Nephron progenitor cell (in vitro differentiated cells): ENCODE data around the gene PPHLN1.

Experiments
- DNase-seq: peaks from one replicate; pipeline ENCODE4 v3.0.0; 2021
- H3K27ac Mint-ChIP-seq: 2 replicates; pipeline ENCODE4 v1.8.0; 2021; ENCODE audit warnings: mild to moderate bottlenecking, moderate library complexity, mixed read lengths
- H3K27me3 Mint-ChIP-seq: 2 replicates; pipeline ENCODE4 v1.8.0; 2021; ENCODE audit warnings: mild to moderate bottlenecking, low read depth, mixed read lengths; ENCODE audit not compliant: poor library complexity
- H3K36me3 Mint-ChIP-seq: 2 replicates; pipeline ENCODE4 v1.8.0; 2021; ENCODE audit warnings: low read depth, mixed read lengths
- H3K4me1 Mint-ChIP-seq: 2 replicates; pipeline ENCODE4 v1.8.0; 2021; ENCODE audit warnings: mixed read lengths
- H3K4me3 Mint-ChIP-seq: 2 replicates; pipeline ENCODE4 v1.8.0; 2021; ENCODE audit warnings: mild to moderate bottlenecking, moderate library complexity, mixed read lengths
- H3K9me3 Mint-ChIP-seq: 2 replicates; pipeline ENCODE4 v1.8.0; 2021; ENCODE audit warnings: mild to moderate bottlenecking, moderate library complexity, mixed read lengths
- TF ChIP-seq, protein P1 (sequence below): fragments of 200-600 bp; sonication (generic); IDR thresholded peaks from 2 replicates; pipeline ENCODE4 v1.5.0; 2021; ENCODE audit warnings: antibody characterized with exemption

Gene PPHLN1

GRCh38 chr12:42407306-42407705 lies 81.3 kb downstream of the PPHLN1 start:
- TF ChIP-seq, protein P1, sequence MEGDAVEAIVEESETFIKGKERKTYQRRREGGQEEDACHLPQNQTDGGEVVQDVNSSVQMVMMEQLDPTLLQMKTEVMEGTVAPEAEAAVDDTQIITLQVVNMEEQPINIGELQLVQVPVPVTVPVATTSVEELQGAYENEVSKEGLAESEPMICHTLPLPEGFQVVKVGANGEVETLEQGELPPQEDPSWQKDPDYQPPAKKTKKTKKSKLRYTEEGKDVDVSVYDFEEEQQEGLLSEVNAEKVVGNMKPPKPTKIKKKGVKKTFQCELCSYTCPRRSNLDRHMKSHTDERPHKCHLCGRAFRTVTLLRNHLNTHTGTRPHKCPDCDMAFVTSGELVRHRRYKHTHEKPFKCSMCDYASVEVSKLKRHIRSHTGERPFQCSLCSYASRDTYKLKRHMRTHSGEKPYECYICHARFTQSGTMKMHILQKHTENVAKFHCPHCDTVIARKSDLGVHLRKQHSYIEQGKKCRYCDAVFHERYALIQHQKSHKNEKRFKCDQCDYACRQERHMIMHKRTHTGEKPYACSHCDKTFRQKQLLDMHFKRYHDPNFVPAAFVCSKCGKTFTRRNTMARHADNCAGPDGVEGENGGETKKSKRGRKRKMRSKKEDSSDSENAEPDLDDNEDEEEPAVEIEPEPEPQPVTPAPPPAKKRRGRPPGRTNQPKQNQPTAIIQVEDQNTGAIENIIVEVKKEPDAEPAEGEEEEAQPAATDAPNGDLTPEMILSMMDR = no peak
- Mint-ChIP-seq H3K27me3 (no peaks in the 10 kb centered on the region), H3K36me3 (peaks cover 49% of the 10 kb centered on the region), H3K4me3 (no peak overlapping the region), H3K27ac (no peak overlapping the region), H3K9me3 (no peaks in the 10 kb centered on the region), H3K4me1 (no peaks in the 10 kb centered on the region)
- no peak for DNase-seq

DNA sequence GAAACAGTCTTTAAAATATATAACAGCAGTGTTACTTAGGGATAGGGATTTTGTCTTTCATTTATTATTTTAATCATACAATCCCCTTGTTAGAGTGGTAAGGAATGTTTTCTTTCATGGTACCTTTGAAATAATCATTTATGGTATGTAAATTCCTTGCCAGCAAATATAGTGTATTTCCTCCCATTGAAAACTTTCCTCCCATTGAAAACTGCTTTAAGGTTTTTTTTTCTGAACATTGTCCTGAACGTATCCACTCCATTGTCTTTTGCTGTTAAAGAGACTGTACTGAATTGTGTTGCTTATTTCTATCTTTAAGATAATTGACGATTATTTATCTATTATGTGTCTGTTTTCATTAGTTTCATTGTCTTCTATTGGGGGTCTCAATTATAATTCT lies 83.5 kb downstream of the PPHLN1 start:
- peak overlapping the region; percentile 47 for H3K27ac Mint-ChIP-seq
- TF ChIP-seq, protein P1 = no peak

DNA sequence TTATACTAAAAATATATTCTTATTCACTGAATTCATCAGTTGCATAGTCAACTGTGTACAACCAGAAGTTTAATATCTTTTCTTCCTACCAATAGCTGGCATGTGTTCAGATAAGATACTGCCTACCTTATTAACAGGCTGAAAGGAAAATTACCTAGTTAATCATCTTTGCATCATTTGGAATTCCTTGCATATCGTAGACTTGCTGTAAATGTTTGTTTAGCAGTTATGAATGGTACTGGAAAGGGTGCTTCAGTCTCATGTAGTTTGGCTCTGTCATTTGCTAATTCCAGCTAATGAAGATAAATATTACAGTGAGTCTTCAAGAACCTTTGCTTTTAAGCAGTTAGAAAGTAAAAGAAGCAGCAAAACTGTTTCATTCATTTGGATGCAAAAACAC lies 84.4 kb downstream of the PPHLN1 start:
- H3K27me3 Mint-ChIP-seq = no peaks in the 10 kb centered on the region
- TF ChIP-seq, protein P1 = no peak
- no peaks in the 10 kb centered on the region for H3K9me3 Mint-ChIP-seq
- peaks cover 51% of the 10 kb centered on the region for H3K36me3 Mint-ChIP-seq
- H3K4me3 Mint-ChIP-seq = no peak overlapping the region
- no peaks in the 10 kb centered on the region for H3K4me1 Mint-ChIP-seq
- DNase-seq = no peak
- H3K27ac Mint-ChIP-seq = no peak overlapping the region

More for the DNA sequence above, 83.5 kb downstream of the PPHLN1 start:
- Mint-ChIP-seq H3K4me3 (no peak overlapping the region), H3K4me1 (no peaks in the 10 kb centered on the region), H3K27me3 (no peaks in the 10 kb centered on the region), H3K9me3 (no peaks in the 10 kb centered on the region), H3K36me3 (peaks cover 50% of the 10 kb centered on the region)
- no peak for DNase-seq

DNA sequence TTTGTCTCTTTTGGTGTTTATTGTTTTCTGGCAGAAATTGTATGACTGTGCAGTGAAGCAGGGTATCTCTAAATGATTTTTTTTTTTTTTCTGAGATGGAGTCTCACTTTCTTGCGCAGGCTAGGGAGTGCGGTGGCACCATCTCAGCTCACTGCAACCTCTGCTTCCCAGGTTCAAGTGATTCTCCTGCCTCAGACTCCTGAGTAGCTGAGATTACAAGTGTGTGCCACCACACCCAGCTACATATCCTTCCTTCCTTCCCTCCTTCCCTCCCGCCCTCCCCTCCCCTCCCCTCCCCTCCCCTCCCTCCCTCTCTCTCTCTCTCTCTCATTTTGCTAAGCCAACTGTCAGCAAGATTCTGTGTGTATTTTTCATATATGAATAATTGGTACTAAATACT lies 94.4 kb downstream of the PPHLN1 start:
- no peaks in the 10 kb centered on the region for H3K27me3 Mint-ChIP-seq
- H3K4me3 Mint-ChIP-seq = no peak overlapping the region
- peaks cover 32% of the 10 kb centered on the region for H3K36me3 Mint-ChIP-seq
- no peaks in the 10 kb centered on the region for H3K9me3 Mint-ChIP-seq
- TF ChIP-seq, protein P1 = no peak
- no peak for DNase-seq
- no peaks in the 10 kb centered on the region for H3K4me1 Mint-ChIP-seq
- H3K27ac Mint-ChIP-seq = no peak overlapping the region

DNA sequence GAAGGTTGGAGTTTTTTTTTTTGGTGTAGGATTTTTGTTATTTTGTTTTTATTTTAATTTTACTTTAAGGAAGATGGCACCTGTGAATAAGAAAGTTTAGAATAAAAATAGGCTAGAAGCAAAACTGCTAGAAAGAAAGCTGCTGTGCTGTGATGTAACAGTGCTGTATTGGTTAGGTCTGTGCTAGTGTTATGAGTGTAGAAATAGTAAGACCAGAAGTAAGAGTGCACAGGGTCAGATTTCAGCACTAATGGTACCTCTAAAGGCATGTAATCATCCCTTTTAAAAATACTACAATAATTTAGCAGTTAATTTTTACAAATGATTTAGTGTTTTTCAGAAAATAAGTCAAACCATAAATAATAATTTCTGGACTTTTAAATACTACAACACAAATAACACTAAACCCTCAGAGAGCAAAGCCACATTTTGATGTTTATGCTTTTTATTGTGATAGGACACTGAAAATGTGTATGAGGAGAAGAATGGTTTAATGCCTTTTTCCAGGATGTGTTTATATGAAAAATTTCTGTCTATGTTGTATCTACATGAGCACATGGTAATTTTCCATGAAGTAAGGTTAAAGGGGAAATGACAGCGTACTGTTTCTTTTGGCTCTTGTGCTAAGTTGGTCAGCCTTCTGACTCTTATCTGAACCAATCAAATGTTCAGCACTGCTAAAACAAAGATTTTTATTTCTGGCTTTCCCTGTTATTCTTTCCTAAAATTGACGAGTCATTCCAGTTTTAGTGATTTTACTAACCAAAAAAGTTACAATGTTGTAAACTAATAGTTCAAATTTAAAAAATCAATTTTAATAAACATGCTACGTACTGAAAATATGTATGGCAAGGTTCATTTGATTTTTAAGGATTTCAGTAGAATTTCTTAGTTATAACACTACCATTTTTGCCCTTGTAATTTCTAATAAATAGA lies 96.1 kb downstream of the PPHLN1 start:
- TF ChIP-seq, protein P1 = no peak
- no peak overlapping the region for H3K4me3 Mint-ChIP-seq
- H3K27ac Mint-ChIP-seq = no peak overlapping the region
- DNase-seq = no peak
- no peaks in the 10 kb centered on the region for H3K9me3 Mint-ChIP-seq
- H3K27me3 Mint-ChIP-seq = no peaks in the 10 kb centered on the region
- peaks cover 32% of the 10 kb centered on the region for H3K36me3 Mint-ChIP-seq
- peaks cover 5% of the 10 kb centered on the region for H3K4me1 Mint-ChIP-seq

DNA sequence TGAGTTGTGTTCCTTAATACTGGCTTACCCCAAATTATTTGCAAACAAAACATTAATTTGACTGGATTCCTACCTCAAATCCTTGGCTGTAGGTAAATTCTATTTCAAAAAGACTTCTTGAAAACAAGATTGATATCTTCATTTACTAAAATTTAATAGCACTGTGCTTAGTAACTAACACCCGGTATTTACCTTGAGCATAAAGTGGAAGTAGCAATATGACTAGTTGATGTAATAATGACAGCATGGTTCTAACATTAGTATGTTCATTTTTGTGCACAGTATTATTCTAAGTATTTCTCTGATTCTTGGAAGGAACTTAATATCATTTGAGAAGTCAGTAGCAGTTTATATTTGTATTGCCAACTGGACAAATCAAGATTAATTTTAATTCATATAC lies 96.8 kb downstream of the PPHLN1 start:
- no peak overlapping the region for H3K27ac Mint-ChIP-seq

More for the DNA sequence above, 96.8 kb downstream of the PPHLN1 start:
- no peak overlapping the region for H3K4me3 Mint-ChIP-seq
- H3K27me3 Mint-ChIP-seq = no peaks in the 10 kb centered on the region
- TF ChIP-seq, protein P1 = no peak
- no peak for DNase-seq
- H3K4me1 Mint-ChIP-seq = peaks cover 5% of the 10 kb centered on the region
- no peaks in the 10 kb centered on the region for H3K9me3 Mint-ChIP-seq
- H3K36me3 Mint-ChIP-seq = peaks cover 35% of the 10 kb centered on the region
